Measurements from ENCODE around the gene NAT10. TPM values are rescaled to one million over a fixed set of nuclear protein-coding genes. Genes with fewer than 3 reads are reported as not detected.

NAT10 gene
- polyA plus RNA-seq, 1 experiment, result 35.0 TPM

- ChIA-PET POLR2A (no interaction called here), CTCF (interaction anchor here (1.2 kb wide), 1 partner anchor 14 kb away, joined by 5 read pairs; no protein-coding TSS in a partner anchor)
- Histone ChIP-seq H3K27me3 (ENCODE audit: control insufficient read depth, insufficient read depth, low read length) (no peaks in the 10 kb centered on the region), H3K4me3 (ENCODE audit: low read depth, low read length) (no peak overlapping the region), H3K36me3 (ENCODE audit: control insufficient read depth, insufficient read depth, low read length) (peaks cover 14% of the 10 kb centered on the region)
- TF ChIP-seq, protein P1, sequence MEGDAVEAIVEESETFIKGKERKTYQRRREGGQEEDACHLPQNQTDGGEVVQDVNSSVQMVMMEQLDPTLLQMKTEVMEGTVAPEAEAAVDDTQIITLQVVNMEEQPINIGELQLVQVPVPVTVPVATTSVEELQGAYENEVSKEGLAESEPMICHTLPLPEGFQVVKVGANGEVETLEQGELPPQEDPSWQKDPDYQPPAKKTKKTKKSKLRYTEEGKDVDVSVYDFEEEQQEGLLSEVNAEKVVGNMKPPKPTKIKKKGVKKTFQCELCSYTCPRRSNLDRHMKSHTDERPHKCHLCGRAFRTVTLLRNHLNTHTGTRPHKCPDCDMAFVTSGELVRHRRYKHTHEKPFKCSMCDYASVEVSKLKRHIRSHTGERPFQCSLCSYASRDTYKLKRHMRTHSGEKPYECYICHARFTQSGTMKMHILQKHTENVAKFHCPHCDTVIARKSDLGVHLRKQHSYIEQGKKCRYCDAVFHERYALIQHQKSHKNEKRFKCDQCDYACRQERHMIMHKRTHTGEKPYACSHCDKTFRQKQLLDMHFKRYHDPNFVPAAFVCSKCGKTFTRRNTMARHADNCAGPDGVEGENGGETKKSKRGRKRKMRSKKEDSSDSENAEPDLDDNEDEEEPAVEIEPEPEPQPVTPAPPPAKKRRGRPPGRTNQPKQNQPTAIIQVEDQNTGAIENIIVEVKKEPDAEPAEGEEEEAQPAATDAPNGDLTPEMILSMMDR (IDR thresholded peaks at IDR 0.05; ENCODE audit: insufficient read depth, low read depth, low read length), result no peak
- DNase-seq (ENCODE audit: low read depth), result no peak
These were observed 55.4 kb downstream of the NAT10 start for GRCh38 chr11:34160791-34161190.

- Histone ChIP-seq H3K27me3 (ENCODE audit: control insufficient read depth, insufficient read depth, low read length) (no peaks in the 10 kb centered on the region), H3K36me3 (ENCODE audit: control insufficient read depth, insufficient read depth, low read length) (peaks cover 11% of the 10 kb centered on the region), H3K4me3 (ENCODE audit: low read depth, low read length) (no peak overlapping the region)
- TF ChIP-seq, protein P1 (IDR thresholded peaks at IDR 0.05; ENCODE audit: insufficient read depth, low read depth, low read length), result no peak
- DNase-seq (ENCODE audit: low read depth), result no peak
- ChIA-PET CTCF (interaction anchor here (1.2 kb wide), 1 partner anchor 13 kb away, joined by 5 read pairs; no protein-coding TSS in a partner anchor), POLR2A (no interaction called here)
These were observed 55.9 kb downstream of the NAT10 start for GRCh38 chr11:34161361-34161760.

DNA sequence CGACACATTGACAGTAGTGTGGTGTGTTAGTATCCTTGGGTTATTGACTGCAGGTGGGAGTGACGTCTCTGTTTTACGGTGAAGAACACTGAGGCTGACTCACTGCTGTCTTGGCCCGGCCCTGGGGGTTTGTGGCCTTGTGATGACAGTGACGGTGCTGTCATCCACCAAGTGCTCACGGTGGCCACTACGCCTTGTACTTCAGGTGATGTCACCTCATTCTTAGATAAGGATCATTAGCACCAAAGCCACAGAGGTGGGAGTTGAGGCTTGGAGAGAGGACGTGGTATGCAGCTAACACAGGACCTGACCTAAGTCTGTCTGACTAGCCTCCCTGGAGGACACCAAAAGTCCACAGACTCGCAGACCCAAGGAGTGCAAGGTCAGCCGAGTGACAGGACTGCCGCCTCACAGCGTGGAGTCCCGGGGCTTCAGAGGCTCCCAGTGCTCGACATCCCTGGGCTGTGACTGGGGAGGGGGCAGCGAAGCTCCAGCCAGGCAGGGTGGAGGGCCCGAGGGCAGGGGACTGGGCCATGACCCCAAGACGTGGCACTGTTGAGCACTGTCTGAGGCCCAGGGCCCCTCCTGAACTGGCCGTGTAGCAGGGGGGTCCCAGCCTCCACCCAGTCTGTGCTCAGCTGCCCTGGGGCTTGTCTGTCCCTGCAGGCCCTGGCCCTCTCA, 56.5 kb downstream of the NAT10 start:
- ChIA-PET POLR2A (no interaction called here), CTCF (no interaction called here)

GRCh38 chr11:34162493-34162820, 57.0 kb downstream of the NAT10 start:
- CTCF ChIA-PET, result no interaction called here
- Histone ChIP-seq H3K36me3 (ENCODE audit: control insufficient read depth, insufficient read depth, low read length) (peaks cover 8% of the 10 kb centered on the region), H3K27me3 (ENCODE audit: control insufficient read depth, insufficient read depth, low read length) (no peaks in the 10 kb centered on the region), H3K4me3 (ENCODE audit: low read depth, low read length) (no peak overlapping the region)
- DNase-seq (ENCODE audit: low read depth), result no peak
- TF ChIP-seq, protein P1 (IDR thresholded peaks at IDR 0.05; ENCODE audit: insufficient read depth, low read depth, low read length), result no peak
- POLR2A ChIA-PET, result no interaction called here

More for the DNA sequence above, 56.5 kb downstream of the NAT10 start:
- H3K27me3 ChIP-seq (ENCODE audit: control insufficient read depth, insufficient read depth, low read length), result no peaks in the 10 kb centered on the region
- TF ChIP-seq, protein P1 (IDR thresholded peaks at IDR 0.05; ENCODE audit: insufficient read depth, low read depth, low read length), result no peak
- H3K4me3 ChIP-seq (ENCODE audit: low read depth, low read length), result no peak overlapping the region
- DNase-seq (ENCODE audit: low read depth), result no peak
- H3K36me3 ChIP-seq (ENCODE audit: control insufficient read depth, insufficient read depth, low read length), result peaks cover 11% of the 10 kb centered on the region

DNA sequence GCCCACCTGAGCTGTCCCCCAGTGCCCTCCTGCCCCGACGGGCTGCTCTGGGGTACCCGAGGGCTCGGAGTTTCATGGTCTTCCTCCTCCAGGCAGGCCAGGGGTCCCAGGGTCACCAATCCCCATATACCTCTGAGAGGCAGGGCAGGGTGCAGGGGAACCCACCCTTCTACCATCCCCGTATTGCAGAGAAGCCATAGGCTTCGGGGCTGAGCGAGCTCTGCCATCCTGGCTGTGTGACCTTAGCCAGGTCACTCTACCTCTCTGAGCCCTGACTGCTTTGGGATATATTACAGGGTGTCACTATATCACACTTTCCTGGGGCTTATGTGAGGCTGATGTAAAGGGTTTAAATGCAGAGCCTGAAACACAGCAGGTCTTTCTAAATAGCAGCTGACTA, 57.4 kb downstream of the NAT10 start:
- no peaks in the 10 kb centered on the region for H3K27me3 ChIP-seq (ENCODE audit: control insufficient read depth, insufficient read depth, low read length)
- no peak overlapping the region for H3K4me3 ChIP-seq (ENCODE audit: low read depth, low read length)
- ChIA-PET POLR2A (no interaction called here), CTCF (interaction anchor here (0.6 kb wide), 2 partner anchors 67 to 202 kb away, joined by 3 read pairs; no protein-coding TSS in a partner anchor)
- TF ChIP-seq, protein P1 (IDR thresholded peaks at IDR 0.05; ENCODE audit: insufficient read depth, low read depth, low read length), result no peak
- DNase-seq (ENCODE audit: low read depth), result no peak
- peaks cover 8% of the 10 kb centered on the region for H3K36me3 ChIP-seq (ENCODE audit: control insufficient read depth, insufficient read depth, low read length)

Measured in BJ (cell line).